ENCODE data around the gene ZNF532.

The ZNF532 gene

GRCh38 chr18:58905777-58906428 lies 41.2 kb downstream of the ZNF532 start:
- no peak overlapping the region for H2AFZ ChIP-seq (ENCODE audit: insufficient read depth, low read length, poor library complexity)
- peaks cover 12% of the 10 kb centered on the region for H3K79me1 ChIP-seq (ENCODE audit: low read length)
- peaks cover 15 to 18% of the 10 kb centered on the region in 2 experiments for H3K4me1 ChIP-seq (ENCODE audit: control insufficient read depth in 1 of 2, insufficient read depth in 2 of 2, low read length in 2 of 2)
- no peaks in the 10 kb centered on the region for H3K9me3 ChIP-seq (ENCODE audit: insufficient read depth, low read depth, low read length)
- H3K4me2 ChIP-seq (ENCODE audit: low read length) = no peak overlapping the region
- peaks cover 9 to 16% of the 10 kb centered on the region in 2 experiments for H3K36me3 ChIP-seq (ENCODE audit: control insufficient read depth in 1 of 2, insufficient read depth in 2 of 2, low read length in 2 of 2)
- H3K27me3 ChIP-seq (ENCODE audit: insufficient read depth, low read length) = no peaks in the 10 kb centered on the region
- no peak overlapping the region for H4K91ac ChIP-seq (ENCODE audit: low read depth, low read length)
- H3K79me2 ChIP-seq (ENCODE audit: control insufficient read depth, insufficient read depth, low read length, poor library complexity) = peaks cover 14% of the 10 kb centered on the region
- H2BK12ac ChIP-seq (ENCODE audit: low read length) = no peak overlapping the region
- H2BK5ac ChIP-seq (ENCODE audit: low read depth, low read length, poor library complexity) = no peak overlapping the region
- no CpG with 5 or more reads among the region's 10 CpGs for WGBS (ENCODE audit: extremely low coverage, insufficient coverage, insufficient read length)
- H2BK120ac ChIP-seq (ENCODE audit: insufficient read depth, low read length, poor library complexity) = no peak overlapping the region
- peak overlapping the region; percentile 92 for H3K4ac ChIP-seq (ENCODE audit: low read depth, low read length)
- no peak overlapping the region for H3K23ac ChIP-seq (ENCODE audit: low read length)
- no peak overlapping the region for H3K14ac ChIP-seq (ENCODE audit: low read length)
- peak overlapping the region; percentile 64 for H3K9ac ChIP-seq (ENCODE audit: low read length)
- no peak overlapping the region for H3K4me3 ChIP-seq (ENCODE audit: low read depth, low read length)
- no peak overlapping the region for H3K27ac ChIP-seq (ENCODE audit: low read depth, low read length)
- H3K18ac ChIP-seq (ENCODE audit: low read length) = no peak overlapping the region
- DNase-seq = no peak
- H2AK5ac ChIP-seq (ENCODE audit: low read length) = no peak overlapping the region
- no peak overlapping the region for H4K12ac ChIP-seq (ENCODE audit: low read depth, low read length)
- H4K8ac ChIP-seq (ENCODE audit: low read depth, low read length) = no peak overlapping the region

GRCh38 chr18:58908006-58908405 lies 43.3 kb downstream of the ZNF532 start:
- WGBS (ENCODE audit: extremely low coverage, insufficient coverage, insufficient read length) = no CpG with 5 or more reads among the region's 1 CpG
- no peak overlapping the region for H4K8ac ChIP-seq (ENCODE audit: low read depth, low read length)
- H3K9ac ChIP-seq (ENCODE audit: low read length) = no peak overlapping the region
- H4K12ac ChIP-seq (ENCODE audit: low read depth, low read length) = no peak overlapping the region
- H3K27ac ChIP-seq (ENCODE audit: low read depth, low read length) = no peak overlapping the region
- H3K4ac ChIP-seq (ENCODE audit: low read depth, low read length) = no peak overlapping the region
- H2BK5ac ChIP-seq (ENCODE audit: low read depth, low read length, poor library complexity) = no peak overlapping the region
- H3K9me3 ChIP-seq (ENCODE audit: insufficient read depth, low read depth, low read length) = no peaks in the 10 kb centered on the region
- no peak overlapping the region for H2AFZ ChIP-seq (ENCODE audit: insufficient read depth, low read length, poor library complexity)
- peaks cover 5 to 14% of the 10 kb centered on the region in 2 experiments for H3K36me3 ChIP-seq (ENCODE audit: control insufficient read depth in 1 of 2, insufficient read depth in 2 of 2, low read length in 2 of 2)
- no peak overlapping the region for H4K91ac ChIP-seq (ENCODE audit: low read depth, low read length)
- no peaks in the 10 kb centered on the region for H3K27me3 ChIP-seq (ENCODE audit: insufficient read depth, low read length)
- no peak overlapping the region for H3K4me3 ChIP-seq (ENCODE audit: low read depth, low read length)
- H3K4me1 ChIP-seq (ENCODE audit: control insufficient read depth in 1 of 2, insufficient read depth in 2 of 2, low read length in 2 of 2) = peaks cover 21 to 24% of the 10 kb centered on the region in 2 experiments
- no peak overlapping the region for H3K23ac ChIP-seq (ENCODE audit: low read length)
- H3K79me2 ChIP-seq (ENCODE audit: control insufficient read depth, insufficient read depth, low read length, poor library complexity) = peaks cover 18% of the 10 kb centered on the region
- H3K18ac ChIP-seq (ENCODE audit: low read length) = no peak overlapping the region
- no peak overlapping the region for H2BK12ac ChIP-seq (ENCODE audit: low read length)
- H2AK5ac ChIP-seq (ENCODE audit: low read length) = no peak overlapping the region
- H3K14ac ChIP-seq (ENCODE audit: low read length) = no peak overlapping the region
- peaks cover 19% of the 10 kb centered on the region for H3K79me1 ChIP-seq (ENCODE audit: low read length)
- DNase-seq = no peak
- H3K4me2 ChIP-seq (ENCODE audit: low read length) = no peak overlapping the region
- no peak overlapping the region for H2BK120ac ChIP-seq (ENCODE audit: insufficient read depth, low read length, poor library complexity)

- Histone ChIP-seq H2AK5ac (ENCODE audit: low read length) (peak overlapping the region; percentile 5), H3K4ac (ENCODE audit: low read depth, low read length) (peak overlapping the region; percentile 87), H3K79me2 (ENCODE audit: control insufficient read depth, insufficient read depth, low read length, poor library complexity) (peaks cover 18% of the 10 kb centered on the region), H4K12ac (ENCODE audit: low read depth, low read length) (no peak overlapping the region), H3K36me3 (ENCODE audit: control insufficient read depth in 1 of 2, insufficient read depth in 2 of 2, low read length in 2 of 2) (peaks cover 5 to 14% of the 10 kb centered on the region in 2 experiments), H2AFZ (ENCODE audit: insufficient read depth, low read length, poor library complexity) (no peak overlapping the region), H3K4me3 (ENCODE audit: low read depth, low read length) (no peak overlapping the region), H2BK12ac (ENCODE audit: low read length) (peak overlapping the region; percentile 50), H3K23ac (ENCODE audit: low read length) (no peak overlapping the region), H3K14ac (ENCODE audit: low read length) (no peak overlapping the region), H3K79me1 (ENCODE audit: low read length) (peaks cover 19% of the 10 kb centered on the region), H3K4me1 (ENCODE audit: control insufficient read depth in 1 of 2, insufficient read depth in 2 of 2, low read length in 2 of 2) (peaks cover 21 to 22% of the 10 kb centered on the region in 2 experiments), H4K91ac (ENCODE audit: low read depth, low read length) (peak overlapping the region; percentile 4), H4K8ac (ENCODE audit: low read depth, low read length) (no peak overlapping the region), H2BK120ac (ENCODE audit: insufficient read depth, low read length, poor library complexity) (no peak overlapping the region), H3K27me3 (ENCODE audit: insufficient read depth, low read length) (no peaks in the 10 kb centered on the region), H3K9ac (ENCODE audit: low read length) (no peak overlapping the region), H3K18ac (ENCODE audit: low read length) (no peak overlapping the region), H3K9me3 (ENCODE audit: insufficient read depth, low read depth, low read length) (no peaks in the 10 kb centered on the region), H3K4me2 (ENCODE audit: low read length) (no peak overlapping the region), H2BK5ac (ENCODE audit: low read depth, low read length, poor library complexity) (peak overlapping the region; percentile 61), H3K27ac (ENCODE audit: low read depth, low read length) (peak overlapping the region; percentile 5)
- WGBS (ENCODE audit: extremely low coverage, insufficient coverage, insufficient read length) = no CpG with 5 or more reads among the region's 8 CpGs
- no peak for DNase-seq
Observed at GRCh38 chr18:58909521-58909920, 44.8 kb downstream of the ZNF532 start.

- no peaks in the 10 kb centered on the region for H3K9me3 ChIP-seq (ENCODE audit: insufficient read depth, low read depth, low read length)
- peaks cover 21 to 25% of the 10 kb centered on the region in 2 experiments for H3K4me1 ChIP-seq (ENCODE audit: control insufficient read depth in 1 of 2, insufficient read depth in 2 of 2, low read length in 2 of 2)
- H4K8ac ChIP-seq (ENCODE audit: low read depth, low read length) = peak overlapping the region; percentile 58
- peak overlapping the region; percentile 32 for H3K14ac ChIP-seq (ENCODE audit: low read length)
- no peak overlapping the region for H3K4me2 ChIP-seq (ENCODE audit: low read length)
- no CpG with 5 or more reads among the region's 4 CpGs for WGBS (ENCODE audit: extremely low coverage, insufficient coverage, insufficient read length)
- H2AK5ac ChIP-seq (ENCODE audit: low read length) = peak overlapping the region; percentile 73
- H2BK5ac ChIP-seq (ENCODE audit: low read depth, low read length, poor library complexity) = peak overlapping the region; percentile 17
- H3K23ac ChIP-seq (ENCODE audit: low read length) = no peak overlapping the region
- peak overlapping the region; percentile 61 for H2BK12ac ChIP-seq (ENCODE audit: low read length)
- H3K27me3 ChIP-seq (ENCODE audit: insufficient read depth, low read length) = no peaks in the 10 kb centered on the region
- H2BK120ac ChIP-seq (ENCODE audit: insufficient read depth, low read length, poor library complexity) = peak overlapping the region; percentile 39
- DNase-seq = no peak
- H3K9ac ChIP-seq (ENCODE audit: low read length) = no peak overlapping the region
- H3K79me1 ChIP-seq (ENCODE audit: low read length) = peaks cover 19% of the 10 kb centered on the region
- peak overlapping the region; percentile 33 for H2AFZ ChIP-seq (ENCODE audit: insufficient read depth, low read length, poor library complexity)
- H3K4ac ChIP-seq (ENCODE audit: low read depth, low read length) = peak overlapping the region; percentile 86
- no peak overlapping the region for H3K4me3 ChIP-seq (ENCODE audit: low read depth, low read length)
- no peak overlapping the region for H4K12ac ChIP-seq (ENCODE audit: low read depth, low read length)
- H4K91ac ChIP-seq (ENCODE audit: low read depth, low read length) = peak overlapping the region; percentile 81
- peaks cover 17% of the 10 kb centered on the region for H3K79me2 ChIP-seq (ENCODE audit: control insufficient read depth, insufficient read depth, low read length, poor library complexity)
- H3K18ac ChIP-seq (ENCODE audit: low read length) = peak overlapping the region; percentile 12
- peaks cover 5 to 16% of the 10 kb centered on the region in 2 experiments for H3K36me3 ChIP-seq (ENCODE audit: control insufficient read depth in 1 of 2, insufficient read depth in 2 of 2, low read length in 2 of 2)
- H3K27ac ChIP-seq (ENCODE audit: low read depth, low read length) = peak overlapping the region; percentile 38
Observed at GRCh38 chr18:58911241-58911640, 46.6 kb downstream of the ZNF532 start.
